Cerebellar cortex (tissue), 1 donor: ENCODE measurements around the gene FAM24B.
"Not testable (repeated sequence)": the region's sequence is repeated elsewhere in the genome, so short reads cannot be mapped to it uniquely, and the experiment has no call there.

Source experiments
- DNase-seq: peaks from one replicate; pipeline ENCODE4 v3.0.0-alpha.2; 2015; ENCODE audit warnings: low spot score

FAM24B gene

GRCh38 chr10:122858042-122858441 lies 21.3 kb downstream of the FAM24B start:
- not testable (repeated sequence) for DNase-seq

- DNase-seq = no peak
Measured at GRCh38 chr10:122856902-122857301, 22.5 kb downstream of the FAM24B start.

- DNase-seq = no peak
Measured at GRCh38 chr10:122855745-122856144, 23.6 kb downstream of the FAM24B start.

GRCh38 chr10:122854648-122855047 lies 24.7 kb downstream of the FAM24B start:
- DNase-seq = no peak

- DNase-seq = no peak
Measured at GRCh38 chr10:122853665-122854313, 25.6 kb downstream of the FAM24B start.

GRCh38 chr10:122852261-122852660 lies 27.1 kb downstream of the FAM24B start:
- no peak for DNase-seq

- DNase-seq = no peak
Measured at GRCh38 chr10:122850705-122851640, 28.4 kb downstream of the FAM24B start.

- DNase-seq = no peak
Measured at GRCh38 chr10:122849900-122850605, 29.3 kb downstream of the FAM24B start.

GRCh38 chr10:122849090-122849489 lies 30.3 kb downstream of the FAM24B start:
- no peak for DNase-seq

- DNase-seq = no peak
Measured at GRCh38 chr10:122847782-122848604, 31.4 kb downstream of the FAM24B start.

GRCh38 chr10:122845783-122846332 lies 33.5 kb downstream of the FAM24B start, which contains the start of gene CUZD1:
TSS of gene CUZD1 (minus strand) at chr10:122845857. CDS start at chr10:122845843, 14 bp downstream.
- no peak for DNase-seq

GRCh38 chr10:122844146-122844545 lies 35.2 kb downstream of the FAM24B start:
- no peak for DNase-seq

- no peak for DNase-seq
Measured at GRCh38 chr10:122841569-122841968, 37.8 kb downstream of the FAM24B start.

- no peak for DNase-seq
Measured at GRCh38 chr10:122839505-122839904, 39.9 kb downstream of the FAM24B start.

GRCh38 chr10:122838880-122839279 lies 40.5 kb downstream of the FAM24B start:
- DNase-seq = no peak

- DNase-seq = no peak
Measured at GRCh38 chr10:122835908-122836307, 43.5 kb downstream of the FAM24B start.

- no peak for DNase-seq
Measured at GRCh38 chr10:122830965-122831353, 48.4 kb downstream of the FAM24B start.

GRCh38 chr10:122830273-122830964 lies 49.0 kb downstream of the FAM24B start:
- DNase-seq = no peak

GRCh38 chr10:122829454-122829853 lies 49.9 kb downstream of the FAM24B start:
- DNase-seq = no peak

- DNase-seq = no peak
Measured at GRCh38 chr10:122828716-122829255, 50.6 kb downstream of the FAM24B start.
